Muscle of arm (tissue), 12 donors: ENCODE measurements around the gene CCDC148. TPM values are rescaled to one million over a fixed set of nuclear protein-coding genes. Genes with fewer than 3 reads are reported as not detected.
"Not testable (repeated sequence)": the region's sequence is repeated elsewhere in the genome, so short reads cannot be mapped to it uniquely, and the experiment has no call there.

Experiments used
- DNase-seq: peaks from one replicate; pipeline ENCODE4 v3.0.0-alpha.2; 2013
- polyA plus RNA-seq, 12 donors: library from polyadenylated mRNA; unstranded; fragments of 120-200 nt; gene quantifications; one replicate each; pipeline ENCODE4 v1.2.1, GENCODE V29; 2013; ENCODE audit not compliant: insufficient read length in 12 of 12

The CCDC148 gene
- polyA plus RNA-seq, 12 donors, result 0.23 to 1.1 (median 0.51) TPM; not detected in 2

DNA sequence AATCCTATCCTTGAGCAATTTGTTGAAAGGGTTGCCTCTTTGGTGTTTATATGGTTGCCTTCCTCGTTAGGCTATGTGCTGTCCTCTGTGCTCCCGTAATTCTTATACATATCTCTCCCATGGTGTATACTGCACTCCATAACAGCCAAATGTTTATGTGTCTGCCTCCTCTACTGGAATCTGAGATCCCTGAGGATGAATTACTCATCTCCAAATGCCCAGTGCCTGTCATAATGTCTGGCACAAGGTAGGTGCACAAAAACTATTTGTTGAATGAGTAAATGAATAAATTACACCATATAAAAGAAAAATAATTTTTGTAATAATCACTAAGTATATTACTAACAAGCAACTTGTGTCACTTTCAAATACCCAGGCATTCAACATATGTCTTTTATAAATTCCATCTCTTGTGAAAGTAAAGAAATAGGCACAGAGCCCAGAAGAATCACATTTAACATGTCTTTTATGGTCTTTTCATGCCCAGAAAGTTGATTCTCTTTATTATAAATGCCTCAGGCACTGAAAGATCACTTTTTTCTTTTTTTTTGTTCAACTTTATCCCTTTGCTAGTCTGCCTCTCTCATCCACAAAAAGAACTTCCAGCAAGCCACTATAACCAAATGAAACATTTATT, 164.9 kb downstream of the CCDC148 start:
- DNase-seq, result no peak

DNA sequence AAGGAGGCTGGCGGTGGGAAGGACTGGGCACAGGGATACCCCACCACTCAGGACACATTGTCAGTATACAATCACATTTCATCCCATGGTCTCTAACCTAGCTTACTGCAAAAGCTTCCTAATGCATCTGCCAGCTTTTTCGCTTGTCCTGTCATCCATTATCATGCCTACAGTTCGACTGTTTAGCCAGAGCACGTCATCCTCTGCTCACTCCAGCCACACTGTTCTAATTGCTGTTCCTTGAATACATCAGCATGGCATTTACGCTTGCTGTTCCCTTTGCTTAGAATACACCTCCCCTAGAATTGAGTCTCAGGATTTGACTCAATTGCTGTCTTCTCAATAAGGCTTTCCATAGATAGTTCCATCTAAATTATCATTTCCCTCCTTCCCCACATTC, 166.3 kb downstream of the CCDC148 start:
- no peak for DNase-seq

DNA sequence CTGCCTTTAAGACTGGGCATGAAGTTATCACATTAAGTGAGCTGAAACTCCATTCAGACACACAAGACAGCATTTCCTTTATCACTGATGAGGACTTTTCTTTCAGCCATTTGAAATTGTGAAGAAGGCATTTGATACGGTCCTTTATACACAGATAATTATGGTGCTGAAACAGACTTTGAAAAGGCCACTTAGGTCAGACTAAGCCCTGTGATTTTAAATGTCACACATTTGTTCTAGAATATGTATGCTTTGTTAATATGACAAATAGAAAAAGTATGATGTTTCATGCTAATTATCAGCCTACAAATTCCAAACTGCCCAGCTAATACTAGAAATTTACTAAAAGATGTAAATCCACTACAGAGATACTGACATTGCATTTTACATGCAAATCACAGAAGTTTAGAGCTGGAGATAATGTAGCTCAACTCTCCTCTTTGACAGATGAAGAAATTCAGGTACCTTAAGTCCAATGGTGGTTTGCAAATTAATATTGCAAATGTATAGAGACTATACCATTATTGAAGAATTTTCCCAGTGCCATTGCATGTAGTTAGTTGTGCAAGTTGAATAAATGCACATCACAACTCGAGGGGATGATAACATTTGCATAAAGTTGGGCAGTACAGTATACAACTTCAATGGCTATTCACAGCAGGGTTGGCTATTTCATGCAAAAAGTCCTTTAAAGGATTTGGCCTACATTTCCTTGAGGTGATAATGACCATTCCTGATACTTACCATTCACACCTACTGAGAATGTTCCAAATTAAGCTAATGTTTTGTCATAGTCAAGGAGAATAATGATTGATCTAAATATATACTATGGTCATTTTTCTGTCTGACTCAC, 179.7 kb downstream of the CCDC148 start:
- DNase-seq, result no peak

DNA sequence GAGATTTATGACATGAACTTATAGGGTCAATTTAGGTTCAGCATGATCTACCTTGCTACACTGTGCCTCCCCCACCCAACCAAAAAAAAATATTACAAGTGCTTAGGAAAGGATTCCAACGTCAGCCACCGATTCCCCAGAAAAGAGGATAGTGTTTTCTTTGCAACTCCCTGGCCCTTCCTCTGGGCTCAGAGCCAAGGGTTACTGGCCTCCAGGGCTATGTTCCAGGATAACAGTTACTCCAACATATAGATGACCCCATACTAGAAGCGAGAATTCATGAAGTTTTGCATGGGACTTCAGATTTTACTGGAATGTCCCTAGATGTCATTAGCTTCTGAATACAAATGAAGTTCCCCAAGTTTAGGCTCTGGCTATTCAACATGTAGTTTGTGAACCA, 182.8 kb downstream of the CCDC148 start:
- DNase-seq, result no peak

DNA sequence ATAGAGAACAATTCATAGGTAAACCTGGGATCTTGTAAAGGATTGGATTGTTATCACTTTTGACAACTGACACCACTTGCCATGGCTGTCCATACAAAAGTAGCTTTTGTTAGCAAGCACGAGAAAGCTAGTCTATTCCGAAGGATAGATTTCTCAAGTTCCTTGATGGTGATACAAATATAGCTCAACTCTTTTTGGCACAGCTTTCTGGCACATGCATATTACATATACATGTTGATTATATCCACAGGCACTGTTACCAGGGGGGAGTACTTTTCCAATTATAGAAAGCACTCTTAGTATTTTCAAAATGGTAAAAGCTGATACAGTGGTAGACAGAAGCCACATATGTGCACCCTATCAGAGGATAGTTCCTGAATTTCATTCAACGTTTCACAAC, 186.0 kb downstream of the CCDC148 start:
- no peak for DNase-seq

DNA sequence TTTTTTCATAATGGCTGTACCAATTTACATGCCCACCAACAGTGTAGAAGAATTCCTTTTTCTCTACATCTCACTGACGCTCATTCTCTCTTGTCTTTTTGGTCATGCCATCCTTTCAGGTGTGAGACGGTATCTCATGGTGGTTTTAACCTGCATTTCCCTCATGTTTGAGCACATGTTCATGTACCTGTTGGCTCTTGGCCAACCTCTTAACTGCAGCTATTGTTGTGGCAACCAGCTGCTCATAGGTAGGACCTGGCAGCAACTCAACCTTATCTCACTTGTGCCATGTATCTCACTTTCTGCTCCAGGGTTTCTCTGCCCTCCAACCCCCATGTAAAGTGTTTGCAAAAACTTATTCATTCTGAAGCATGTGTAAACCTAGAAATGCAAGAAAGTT, 187.4 kb downstream of the CCDC148 start:
- no peak for DNase-seq

GRCh38 chr2:158266111-158266510, 190.4 kb downstream of the CCDC148 start:
- no peak for DNase-seq

GRCh38 chr2:158255257-158255656, 201.3 kb downstream of the CCDC148 start:
- DNase-seq, result peak; percentile 8

GRCh38 chr2:158253170-158253569, 203.4 kb downstream of the CCDC148 start:
- no peak for DNase-seq

- no peak for DNase-seq
Measured at GRCh38 chr2:158251356-158251755, 205.2 kb downstream of the CCDC148 start.

GRCh38 chr2:158243392-158243791, 213.2 kb downstream of the CCDC148 start:
- no peak for DNase-seq

- no peak for DNase-seq
Measured at GRCh38 chr2:158242280-158242679, 214.3 kb downstream of the CCDC148 start.

GRCh38 chr2:158240975-158241374, 215.6 kb downstream of the CCDC148 start:
- no peak for DNase-seq

- no peak for DNase-seq
Measured at GRCh38 chr2:158239271-158239670, 217.3 kb downstream of the CCDC148 start.

GRCh38 chr2:158234497-158234896, 222.1 kb downstream of the CCDC148 start:
- no peak for DNase-seq

GRCh38 chr2:158232476-158232875, 224.1 kb downstream of the CCDC148 start:
- DNase-seq, result no peak

DNA sequence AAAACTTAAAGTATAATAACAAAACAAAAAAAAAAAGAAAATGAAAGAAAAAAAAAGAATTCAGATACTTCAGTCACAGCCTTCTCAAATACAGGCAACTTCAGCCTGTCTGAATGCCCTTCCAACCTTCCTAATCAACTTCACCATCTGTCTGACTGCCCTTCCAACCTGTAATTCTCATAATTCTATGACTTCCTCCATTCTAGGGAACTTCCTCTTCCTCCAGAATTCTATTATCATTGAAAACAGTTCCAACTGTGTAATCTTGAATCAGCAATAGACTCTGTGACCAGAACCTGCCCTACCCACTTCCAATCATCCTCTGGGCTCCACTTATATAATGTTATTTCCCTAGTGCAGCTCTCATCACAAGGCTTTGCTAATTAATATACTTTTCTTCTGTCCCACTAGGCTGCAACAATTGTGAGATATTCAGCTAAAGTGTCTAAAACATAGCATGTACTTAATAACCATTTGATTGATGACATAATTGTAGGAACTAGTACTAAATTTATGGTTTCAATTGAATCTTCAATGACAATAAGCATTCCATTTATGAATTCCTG, 227.5 kb downstream of the CCDC148 start:
- DNase-seq, result no peak

GRCh38 chr2:158223066-158223465, 233.5 kb downstream of the CCDC148 start:
- not testable (repeated sequence) for DNase-seq

- DNase-seq, result no peak
Measured at GRCh38 chr2:158221063-158222020, 235.2 kb downstream of the CCDC148 start.

DNA sequence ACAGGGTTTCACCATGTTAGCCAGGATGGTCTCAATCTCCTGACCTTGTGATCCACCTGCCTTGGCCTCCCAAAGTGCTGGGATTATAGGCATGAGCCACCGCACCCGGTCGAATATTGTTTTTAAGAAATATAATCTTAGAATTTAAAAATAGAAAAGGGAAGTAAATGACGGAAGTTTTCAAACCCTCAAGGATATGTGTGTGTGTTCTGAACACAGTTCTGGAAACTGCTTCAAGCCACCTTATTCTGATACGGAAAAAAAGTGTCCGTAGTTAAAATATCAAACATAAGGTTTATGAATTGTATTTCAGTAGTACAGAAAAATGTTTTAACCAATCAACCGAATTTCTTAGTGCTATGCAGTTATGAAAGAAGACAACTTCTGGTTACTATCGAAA, 239.0 kb downstream of the CCDC148 start:
- DNase-seq, result no peak

GRCh38 chr2:158214431-158214830, 242.1 kb downstream of the CCDC148 start:
- DNase-seq, result no peak

GRCh38 chr2:158213773-158214172, 242.8 kb downstream of the CCDC148 start:
- no peak for DNase-seq
